Fibroblast of lung (primary cell): ENCODE results near the gene FGGY.

ENCODE experiments used
- CTCF ChIP-seq, 2 donors: IDR thresholded peaks in 1 of 2; conservative IDR thresholded peaks in 1 of 2; 1 replicate in 1 of 2; 2 replicates in 1 of 2; pipeline ENCODE4 v1.5.1; 2011 to 2012; ENCODE audit warnings: low read length in 2 of 2, control low read depth in 1 of 2, inconsistent platforms in 1 of 2, low read depth in 1 of 2, mild to moderate bottlenecking in 1 of 2
- EZH2 ChIP-seq: IDR thresholded peaks from 2 replicates; pipeline ENCODE4 v1.5.1; 2012; ENCODE audit warnings: low read length, control low read depth, mild to moderate bottlenecking; ENCODE audit errors: missing control alignments

GRCh38 chr1:59302297-59302696 is 5.4 kb downstream of the FGGY start:
- TF ChIP-seq EZH2 (no peak), CTCF (conservative IDR thresholded peaks at IDR 0.05 in 1 of 2, IDR thresholded peaks at IDR 0.05 in 1 of 2; ENCODE audit: low read depth in 1 of 2, low read length in 2 of 2) (no peak)
